GM12878 (cell line): ENCODE measurements around the gene TMEM86B.

Source experiments
- EP300 ChIP-seq, 2 experiments: fragments of 150-350 bp in 1 of 2; IDR thresholded peaks; 2 replicates each; pipeline ENCODE4 v1.6.1; 2011 to 2012; ENCODE audit warnings: low read depth in 2 of 2, low read length in 2 of 2, borderline replicate concordance in 1 of 2, improper control_type of control experiment in 1 of 2, inconsistent platforms in 1 of 2; ENCODE audit not compliant: control insufficient read depth in 1 of 2
- FOXK2 ChIP-seq: fragments of 450-650 bp; IDR thresholded peaks from 2 replicates; pipeline ENCODE4 v1.6.1; 2017; ENCODE audit warnings: mild to moderate bottlenecking, moderate library complexity
- GABPA ChIP-seq: IDR thresholded peaks from 2 replicates; pipeline ENCODE4 v1.6.1; 2014; ENCODE audit warnings: antibody characterized with exemption, low read depth, mild to moderate bottlenecking, inconsistent platforms
- HDAC2 ChIP-seq: fragments of 200-600 bp; sonication (generic); IDR thresholded peaks from 2 replicates; pipeline ENCODE4 v1.6.1; 2017
- KDM1A ChIP-seq: fragments of 200-600 bp; sonication (generic); IDR thresholded peaks from 2 replicates; pipeline ENCODE4 v1.6.1; 2016; ENCODE audit warnings: borderline replicate concordance
- POLR2A ChIP-seq: IDR thresholded peaks from 2 replicates; pipeline ENCODE4 v1.6.1; 2011; ENCODE audit warnings: low read depth, mild to moderate bottlenecking, low read length
- POLR2AphosphoS5 ChIP-seq: IDR thresholded peaks from 2 replicates; pipeline ENCODE4 v1.6.1; 2011; ENCODE audit warnings: mild to moderate bottlenecking, low read length, inconsistent platforms
- SPI1 ChIP-seq: IDR thresholded peaks from 2 replicates; pipeline ENCODE4 v1.6.1; 2011; ENCODE audit warnings: low read depth, mild to moderate bottlenecking, low read length, moderate library complexity, borderline replicate concordance; ENCODE audit not compliant: insufficient read depth
- ZBED1 ChIP-seq: IDR thresholded peaks from 2 replicates; pipeline ENCODE4 v1.6.1; 2016; ENCODE audit warnings: borderline replicate concordance
- TF ChIP-seq, protein P1 (sequence below), 3 experiments: IDR thresholded peaks in 2 of 3; conservative IDR thresholded peaks in 1 of 3; 2 replicates each; pipeline ENCODE4 v1.5.1; 2011; ENCODE audit warnings: low read depth in 3 of 3, low read length in 3 of 3, mild to moderate bottlenecking in 3 of 3, control low read depth in 2 of 3, moderate library complexity in 2 of 3, inconsistent platforms in 1 of 3, mixed read lengths in 1 of 3; ENCODE audit not compliant: control insufficient read depth in 2 of 3, insufficient read depth in 1 of 3; ENCODE audit errors: extremely low read depth in 1 of 3
- TF ChIP-seq, protein P2 (sequence below): IDR thresholded peaks from 2 replicates; pipeline ENCODE4 v1.6.1; 2011; ENCODE audit warnings: mild to moderate bottlenecking, low read depth, low read length, moderate library complexity; ENCODE audit not compliant: insufficient replicate concordance
- TF ChIP-seq, protein P3 (sequence below): IDR thresholded peaks from 2 replicates; pipeline ENCODE4 v1.6.1; 2011; ENCODE audit warnings: borderline replicate concordance, low read depth, mild to moderate bottlenecking, moderate library complexity, low read length; ENCODE audit not compliant: insufficient read depth, poor library complexity, severe bottlenecking
- TF ChIP-seq, protein P4 (sequence below): fragments of 450-650 bp; IDR thresholded peaks from 2 replicates; pipeline ENCODE4 v1.6.1; 2018; ENCODE audit warnings: mild to moderate bottlenecking, low read depth, moderate library complexity; ENCODE audit not compliant: partially characterized antibody

DNA sequence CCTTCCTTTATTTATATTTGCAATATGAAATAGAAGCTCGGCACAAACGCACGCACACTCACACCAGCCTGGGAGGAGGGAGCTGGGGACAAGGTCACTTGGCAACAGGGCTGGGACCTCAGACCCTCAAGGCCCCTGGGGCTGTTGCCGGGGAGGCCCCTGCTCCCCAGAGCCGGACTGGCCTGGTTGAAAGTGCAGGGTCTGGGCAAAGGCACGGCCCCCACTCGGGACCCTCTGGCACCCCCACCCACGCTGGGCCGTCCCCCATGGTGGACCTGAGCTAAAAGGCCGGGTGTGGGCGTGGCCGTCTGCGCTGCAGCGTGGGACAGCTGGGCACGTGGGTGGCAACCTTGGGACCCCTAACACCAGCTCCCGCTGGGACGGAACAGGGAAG lies 1.2 kb upstream of the TMEM86B start:
- TF ChIP-seq KDM1A = no peak
- TF ChIP-seq HDAC2 = no peak
- TF ChIP-seq, protein P1, sequence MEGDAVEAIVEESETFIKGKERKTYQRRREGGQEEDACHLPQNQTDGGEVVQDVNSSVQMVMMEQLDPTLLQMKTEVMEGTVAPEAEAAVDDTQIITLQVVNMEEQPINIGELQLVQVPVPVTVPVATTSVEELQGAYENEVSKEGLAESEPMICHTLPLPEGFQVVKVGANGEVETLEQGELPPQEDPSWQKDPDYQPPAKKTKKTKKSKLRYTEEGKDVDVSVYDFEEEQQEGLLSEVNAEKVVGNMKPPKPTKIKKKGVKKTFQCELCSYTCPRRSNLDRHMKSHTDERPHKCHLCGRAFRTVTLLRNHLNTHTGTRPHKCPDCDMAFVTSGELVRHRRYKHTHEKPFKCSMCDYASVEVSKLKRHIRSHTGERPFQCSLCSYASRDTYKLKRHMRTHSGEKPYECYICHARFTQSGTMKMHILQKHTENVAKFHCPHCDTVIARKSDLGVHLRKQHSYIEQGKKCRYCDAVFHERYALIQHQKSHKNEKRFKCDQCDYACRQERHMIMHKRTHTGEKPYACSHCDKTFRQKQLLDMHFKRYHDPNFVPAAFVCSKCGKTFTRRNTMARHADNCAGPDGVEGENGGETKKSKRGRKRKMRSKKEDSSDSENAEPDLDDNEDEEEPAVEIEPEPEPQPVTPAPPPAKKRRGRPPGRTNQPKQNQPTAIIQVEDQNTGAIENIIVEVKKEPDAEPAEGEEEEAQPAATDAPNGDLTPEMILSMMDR (IDR thresholded peaks at IDR 0.05 in 2 of 3, conservative IDR thresholded peaks at IDR 0.05 in 1 of 3; ENCODE audit: control insufficient read depth in 2 of 3, extremely low read depth in 1 of 3, insufficient read depth in 1 of 3, low read depth in 3 of 3, low read length in 3 of 3) = no peak
- TF ChIP-seq EP300 (IDR thresholded peaks at IDR 0.05; ENCODE audit: borderline replicate concordance in 1 of 2, control insufficient read depth in 1 of 2, low read depth in 2 of 2, low read length in 2 of 2) = no peak
- TF ChIP-seq, protein P2, sequence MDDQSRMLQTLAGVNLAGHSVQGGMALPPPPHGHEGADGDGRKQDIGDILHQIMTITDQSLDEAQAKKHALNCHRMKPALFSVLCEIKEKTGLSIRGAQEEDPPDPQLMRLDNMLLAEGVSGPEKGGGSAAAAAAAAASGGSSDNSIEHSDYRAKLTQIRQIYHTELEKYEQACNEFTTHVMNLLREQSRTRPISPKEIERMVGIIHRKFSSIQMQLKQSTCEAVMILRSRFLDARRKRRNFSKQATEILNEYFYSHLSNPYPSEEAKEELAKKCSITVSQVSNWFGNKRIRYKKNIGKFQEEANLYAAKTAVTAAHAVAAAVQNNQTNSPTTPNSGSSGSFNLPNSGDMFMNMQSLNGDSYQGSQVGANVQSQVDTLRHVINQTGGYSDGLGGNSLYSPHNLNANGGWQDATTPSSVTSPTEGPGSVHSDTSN = no peak
- TF ChIP-seq GABPA = no peak
- no peak for TF ChIP-seq FOXK2
- no peak for TF ChIP-seq SPI1
- TF ChIP-seq POLR2AphosphoS5 = no peak
- peak; percentile 37; the same call in 1 of the 2 replicates for TF ChIP-seq POLR2A
- TF ChIP-seq, protein P3, sequence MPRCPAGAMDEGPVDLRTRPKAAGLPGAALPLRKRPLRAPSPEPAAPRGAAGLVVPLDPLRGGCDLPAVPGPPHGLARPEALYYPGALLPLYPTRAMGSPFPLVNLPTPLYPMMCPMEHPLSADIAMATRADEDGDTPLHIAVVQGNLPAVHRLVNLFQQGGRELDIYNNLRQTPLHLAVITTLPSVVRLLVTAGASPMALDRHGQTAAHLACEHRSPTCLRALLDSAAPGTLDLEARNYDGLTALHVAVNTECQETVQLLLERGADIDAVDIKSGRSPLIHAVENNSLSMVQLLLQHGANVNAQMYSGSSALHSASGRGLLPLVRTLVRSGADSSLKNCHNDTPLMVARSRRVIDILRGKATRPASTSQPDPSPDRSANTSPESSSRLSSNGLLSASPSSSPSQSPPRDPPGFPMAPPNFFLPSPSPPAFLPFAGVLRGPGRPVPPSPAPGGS = no peak
- no peak for TF ChIP-seq ZBED1
- TF ChIP-seq, protein P4, sequence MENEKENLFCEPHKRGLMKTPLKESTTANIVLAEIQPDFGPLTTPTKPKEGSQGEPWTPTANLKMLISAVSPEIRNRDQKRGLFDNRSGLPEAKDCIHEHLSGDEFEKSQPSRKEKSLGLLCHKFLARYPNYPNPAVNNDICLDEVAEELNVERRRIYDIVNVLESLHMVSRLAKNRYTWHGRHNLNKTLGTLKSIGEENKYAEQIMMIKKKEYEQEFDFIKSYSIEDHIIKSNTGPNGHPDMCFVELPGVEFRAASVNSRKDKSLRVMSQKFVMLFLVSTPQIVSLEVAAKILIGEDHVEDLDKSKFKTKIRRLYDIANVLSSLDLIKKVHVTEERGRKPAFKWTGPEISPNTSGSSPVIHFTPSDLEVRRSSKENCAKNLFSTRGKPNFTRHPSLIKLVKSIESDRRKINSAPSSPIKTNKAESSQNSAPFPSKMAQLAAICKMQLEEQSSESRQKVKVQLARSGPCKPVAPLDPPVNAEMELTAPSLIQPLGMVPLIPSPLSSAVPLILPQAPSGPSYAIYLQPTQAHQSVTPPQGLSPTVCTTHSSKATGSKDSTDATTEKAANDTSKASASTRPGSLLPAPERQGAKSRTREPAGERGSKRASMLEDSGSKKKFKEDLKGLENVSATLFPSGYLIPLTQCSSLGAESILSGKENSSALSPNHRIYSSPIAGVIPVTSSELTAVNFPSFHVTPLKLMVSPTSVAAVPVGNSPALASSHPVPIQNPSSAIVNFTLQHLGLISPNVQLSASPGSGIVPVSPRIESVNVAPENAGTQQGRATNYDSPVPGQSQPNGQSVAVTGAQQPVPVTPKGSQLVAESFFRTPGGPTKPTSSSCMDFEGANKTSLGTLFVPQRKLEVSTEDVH = no peak
